ENCODE data around the gene DLL1.

The DLL1 gene

DNA sequence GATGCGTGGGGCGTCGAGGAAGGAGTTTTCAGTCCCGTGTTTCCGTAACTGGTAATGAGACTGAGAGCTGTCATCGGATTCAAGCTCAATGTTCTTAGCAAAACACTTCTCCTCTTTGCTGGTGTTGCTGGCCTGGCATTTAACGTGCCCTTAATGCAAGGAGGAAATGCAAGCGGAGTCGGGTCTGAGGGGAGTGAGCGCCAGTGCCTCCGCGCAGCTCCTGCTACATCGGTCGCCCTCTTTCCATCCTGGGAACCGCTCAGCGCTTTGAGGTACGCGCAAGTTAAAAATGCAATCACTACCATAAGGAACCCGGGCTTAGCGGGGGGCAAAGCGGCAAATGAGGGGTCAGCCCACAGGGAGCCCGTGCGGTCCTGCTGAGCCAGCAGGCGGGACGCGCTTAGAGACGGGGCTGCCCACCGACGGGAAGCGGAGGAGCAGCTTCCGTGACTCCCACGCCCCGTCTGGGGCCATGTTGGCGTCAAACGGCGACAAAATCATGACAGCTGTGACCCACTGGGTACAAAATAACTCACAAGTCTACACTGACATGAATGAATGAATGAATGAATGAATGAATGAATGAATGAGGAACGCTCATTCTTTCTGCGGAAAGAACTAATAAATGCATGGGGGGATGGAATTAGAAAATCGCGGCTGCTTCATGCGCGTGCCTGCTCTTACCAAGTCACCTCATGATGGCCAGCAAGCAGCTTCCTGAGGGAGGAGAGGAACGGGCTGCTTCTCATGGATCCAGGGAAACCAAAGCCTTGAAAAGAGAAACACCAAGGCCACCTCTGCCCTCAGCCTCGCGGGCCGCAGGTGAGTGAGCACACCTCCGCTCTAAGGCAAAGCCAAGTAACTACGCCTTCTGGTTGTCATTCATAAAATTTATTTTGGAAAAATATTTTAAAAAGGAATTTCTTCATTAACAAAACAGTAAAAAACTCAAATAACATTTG is 9.3 kb downstream of the DLL1 start:
- no peak for DNase-seq (ENCODE audit: low read depth)

DNA sequence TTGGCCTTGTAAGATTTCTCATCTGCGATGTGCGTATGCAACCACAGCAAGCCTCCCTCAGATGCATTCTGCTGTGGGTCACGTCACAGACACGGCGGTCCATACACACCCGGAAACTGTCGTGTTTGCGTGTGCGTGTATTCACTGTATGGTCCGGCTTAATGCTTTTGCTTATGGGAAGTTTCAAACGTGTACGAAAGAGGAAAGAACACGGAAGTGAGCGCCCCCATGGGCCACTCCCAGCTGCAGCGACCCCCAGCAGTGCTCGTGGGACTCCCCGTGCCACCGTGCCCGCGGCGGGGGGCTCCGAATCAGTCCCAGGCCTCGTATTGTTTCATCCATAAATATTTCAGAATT is 10.2 kb downstream of the DLL1 start:
- DNase-seq (ENCODE audit: low read depth): no peak

DNA sequence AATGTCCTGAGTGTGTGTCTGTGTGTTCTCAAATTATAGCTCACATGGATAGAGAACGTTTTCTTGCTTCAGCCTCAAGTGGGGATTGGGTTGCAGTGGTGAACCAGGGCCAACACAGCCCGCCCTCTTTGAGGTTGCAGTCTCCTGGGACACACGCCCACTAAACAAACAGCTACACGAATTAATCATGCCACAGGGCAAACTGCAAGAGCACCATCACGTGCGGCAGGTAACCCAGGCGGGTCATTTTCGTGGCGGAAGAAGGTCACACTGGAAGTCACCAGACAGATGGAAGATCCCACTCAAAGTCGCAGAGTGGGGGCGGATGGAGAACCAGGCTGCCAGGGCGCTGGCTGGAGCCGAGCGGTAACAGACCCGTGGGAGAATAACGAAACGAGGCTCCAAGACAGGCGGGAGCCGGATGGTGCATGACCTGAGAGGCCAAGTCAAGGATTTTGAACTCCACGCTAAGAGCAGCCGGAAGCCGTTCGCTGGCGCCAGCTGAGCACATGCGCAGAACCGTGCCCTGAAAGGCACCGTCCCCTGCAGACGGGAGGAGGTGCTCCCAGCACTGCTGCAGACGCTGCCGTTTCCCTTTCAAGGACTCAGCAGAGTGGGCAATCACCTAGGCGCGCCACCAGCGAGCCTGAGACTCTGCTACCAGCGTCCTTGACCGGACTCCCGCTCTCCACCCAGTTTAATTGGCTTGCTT is 10.7 kb downstream of the DLL1 start:
- no peak for DNase-seq (ENCODE audit: low read depth)

DNA sequence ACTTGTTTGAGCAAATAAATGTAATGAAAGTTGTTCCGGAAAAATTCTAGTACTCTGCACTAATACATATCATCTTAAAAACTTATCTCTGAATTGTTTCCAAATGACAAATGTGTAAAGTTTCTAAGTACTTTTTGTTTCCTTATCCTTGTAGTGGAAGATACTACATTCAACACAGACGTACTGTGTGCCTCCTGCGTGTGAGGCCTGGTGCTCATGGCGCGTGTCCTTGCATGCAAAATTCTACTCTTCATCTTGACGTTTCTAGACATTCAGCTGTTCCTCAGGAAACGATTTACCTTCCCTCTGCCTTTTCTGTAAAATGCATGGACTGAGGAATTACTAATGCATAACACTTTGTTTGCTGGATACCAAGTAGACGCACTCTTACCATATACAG is 11.5 kb downstream of the DLL1 start:
- no peak for DNase-seq (ENCODE audit: low read depth)

DNA sequence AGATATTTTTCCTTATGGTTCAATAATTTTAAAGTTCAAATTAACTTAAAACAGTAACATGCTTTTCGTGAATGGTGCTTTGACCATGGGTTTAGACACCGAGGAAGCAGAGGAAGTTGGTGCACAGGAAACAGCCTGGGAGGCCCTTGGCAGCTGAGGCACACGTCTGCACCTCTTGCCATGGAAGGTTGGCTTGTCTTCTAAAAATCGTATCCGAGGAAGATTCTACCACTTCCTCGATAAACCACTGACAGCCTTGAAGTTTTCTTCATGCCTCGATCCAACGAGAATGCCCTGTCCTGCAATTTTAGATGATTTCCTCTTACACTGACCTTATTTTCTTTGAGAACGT is 12.2 kb downstream of the DLL1 start:
- DNase-seq (ENCODE audit: low read depth): no peak

GRCh38 chr6:170277893-170278742 is 12.8 kb downstream of the DLL1 start:
- DNase-seq (ENCODE audit: low read depth): no peak

- DNase-seq (ENCODE audit: low read depth): no peak
Observed at GRCh38 chr6:170276369-170277057, 14.4 kb downstream of the DLL1 start.

- no peak for DNase-seq (ENCODE audit: low read depth)
Observed at GRCh38 chr6:170274713-170275560, 15.9 kb downstream of the DLL1 start.

- no peak for DNase-seq (ENCODE audit: low read depth)
Observed at GRCh38 chr6:170273681-170274080, 17.2 kb downstream of the DLL1 start.

- DNase-seq (ENCODE audit: low read depth): no peak
Observed at GRCh38 chr6:170273191-170273590, 17.7 kb downstream of the DLL1 start.

DNA sequence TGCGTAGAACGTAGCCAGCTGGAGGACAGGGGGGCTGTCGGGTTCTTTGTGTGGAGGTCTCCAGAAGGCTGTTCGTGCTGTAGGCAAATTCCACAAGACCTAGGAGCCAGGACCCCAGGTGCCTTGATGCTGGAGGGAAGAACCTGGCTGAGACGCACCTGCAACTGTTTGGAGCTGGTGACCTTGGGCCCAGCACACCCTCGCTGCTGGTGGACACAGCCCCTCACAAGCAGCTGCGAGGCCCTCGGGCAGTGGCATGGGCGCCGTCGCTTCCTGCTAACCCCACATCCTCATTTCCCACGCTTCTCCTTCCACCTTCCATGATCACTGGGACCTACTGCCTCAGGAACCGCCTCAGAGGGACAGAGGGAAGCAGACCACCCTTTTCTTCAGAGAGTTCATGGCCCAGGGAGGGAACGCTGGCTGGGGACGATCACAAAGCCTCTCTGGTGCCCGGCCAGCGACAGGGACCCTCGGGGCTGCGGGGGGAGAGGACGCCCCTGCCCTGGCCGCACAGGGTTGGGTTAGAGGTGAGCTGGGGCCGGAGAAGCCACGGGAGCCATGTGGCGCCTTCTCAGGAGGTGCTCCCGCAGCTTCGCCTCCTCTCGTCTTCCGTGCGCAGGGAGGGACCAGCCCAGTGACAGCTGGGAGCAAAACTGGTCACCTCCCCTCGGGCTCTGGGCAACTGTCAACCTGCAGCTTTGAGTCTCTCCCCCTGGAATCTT is 18.4 kb downstream of the DLL1 start:
- DNase-seq (ENCODE audit: low read depth): no peak

DNA sequence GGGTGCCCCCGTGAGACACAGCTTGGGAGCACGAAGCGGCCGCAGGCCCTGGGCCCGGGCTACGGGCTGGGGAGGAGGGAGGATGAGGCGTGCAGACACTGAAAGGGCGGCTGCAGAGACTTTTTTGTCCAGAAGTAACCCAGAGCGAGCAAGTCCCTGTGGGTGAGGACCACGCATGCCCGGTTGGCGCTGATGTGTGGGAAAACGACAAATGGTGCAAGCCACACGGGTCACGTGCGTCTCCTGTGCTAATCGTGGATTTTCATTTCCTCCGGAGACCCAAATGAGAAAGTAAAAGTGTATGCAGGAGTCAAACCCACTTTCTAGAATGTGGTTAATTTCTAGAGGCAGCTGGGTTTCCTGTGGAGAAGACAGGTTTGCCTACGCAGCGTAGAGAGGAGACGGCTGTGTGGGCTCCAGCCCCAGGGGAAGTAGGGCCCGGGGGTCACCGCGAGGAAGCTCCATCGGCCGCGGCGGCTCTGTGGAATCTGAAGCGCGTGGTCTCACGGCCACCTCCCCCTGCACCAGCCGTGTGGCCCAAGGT is 19.0 kb downstream of the DLL1 start:
- DNase-seq (ENCODE audit: low read depth): no peak

DNA sequence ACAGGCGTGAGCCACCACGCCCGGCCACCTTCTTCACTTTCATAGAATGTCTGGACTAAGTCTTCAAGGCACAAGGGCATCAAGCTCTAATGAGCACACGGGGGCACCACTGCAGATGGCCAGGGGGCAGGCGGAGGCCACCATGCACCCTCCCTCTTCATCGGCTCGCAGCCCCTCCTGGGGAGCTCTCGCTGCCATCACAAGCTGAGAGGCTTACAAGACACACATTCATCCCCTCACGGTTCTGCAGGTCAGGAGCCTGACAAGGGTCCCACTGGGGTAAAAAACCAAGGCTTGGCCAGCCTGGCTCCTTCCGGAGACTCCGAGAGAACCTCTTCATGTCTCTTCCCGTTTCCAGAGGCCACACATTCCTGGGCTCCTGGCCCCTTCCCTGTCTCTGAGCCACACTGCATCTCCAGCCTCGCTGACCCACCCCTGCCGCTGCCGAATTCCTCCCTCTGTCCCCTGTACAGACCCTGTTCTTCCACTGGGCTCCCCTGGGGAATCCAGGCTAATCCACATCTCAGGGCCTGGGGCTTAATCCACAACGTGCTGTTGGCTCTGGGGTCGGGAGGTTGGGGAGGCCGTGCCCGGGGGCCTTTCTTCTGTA is 19.8 kb downstream of the DLL1 start:
- DNase-seq (ENCODE audit: low read depth): no peak

DNA sequence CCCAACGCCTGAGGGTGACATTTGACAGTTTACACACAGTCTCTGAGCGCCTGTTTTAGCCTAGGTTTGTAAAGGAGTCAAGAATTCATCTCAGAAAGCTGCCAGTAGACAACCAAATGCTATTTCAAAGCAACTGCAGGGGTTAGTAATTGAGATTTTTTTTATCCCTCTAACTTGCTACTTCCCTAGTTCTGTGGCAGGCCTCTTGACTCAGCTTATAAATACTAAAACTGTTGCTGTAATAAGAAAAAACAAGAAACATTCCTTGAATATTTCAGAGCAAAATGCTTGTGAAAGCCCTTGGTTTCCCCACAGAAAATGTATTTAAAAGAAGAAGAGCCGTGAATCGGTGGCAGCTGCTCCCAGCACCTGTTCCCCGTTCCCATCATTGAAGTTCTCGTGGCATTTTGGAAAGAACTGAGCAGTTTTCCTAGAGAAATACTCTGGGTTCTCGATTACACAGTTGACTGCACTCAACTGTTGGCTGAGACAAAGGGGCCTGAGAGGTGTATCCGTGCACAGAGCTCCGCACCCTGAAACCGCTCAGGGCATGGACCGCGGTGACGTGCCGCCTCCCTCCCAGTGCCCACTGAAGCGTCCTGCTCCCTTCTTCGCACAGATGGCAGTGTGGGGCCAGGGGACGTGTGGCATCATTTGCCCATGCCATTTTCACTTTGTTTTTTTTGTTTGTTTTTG is 20.9 kb downstream of the DLL1 start:
- DNase-seq (ENCODE audit: low read depth): no peak

DNA sequence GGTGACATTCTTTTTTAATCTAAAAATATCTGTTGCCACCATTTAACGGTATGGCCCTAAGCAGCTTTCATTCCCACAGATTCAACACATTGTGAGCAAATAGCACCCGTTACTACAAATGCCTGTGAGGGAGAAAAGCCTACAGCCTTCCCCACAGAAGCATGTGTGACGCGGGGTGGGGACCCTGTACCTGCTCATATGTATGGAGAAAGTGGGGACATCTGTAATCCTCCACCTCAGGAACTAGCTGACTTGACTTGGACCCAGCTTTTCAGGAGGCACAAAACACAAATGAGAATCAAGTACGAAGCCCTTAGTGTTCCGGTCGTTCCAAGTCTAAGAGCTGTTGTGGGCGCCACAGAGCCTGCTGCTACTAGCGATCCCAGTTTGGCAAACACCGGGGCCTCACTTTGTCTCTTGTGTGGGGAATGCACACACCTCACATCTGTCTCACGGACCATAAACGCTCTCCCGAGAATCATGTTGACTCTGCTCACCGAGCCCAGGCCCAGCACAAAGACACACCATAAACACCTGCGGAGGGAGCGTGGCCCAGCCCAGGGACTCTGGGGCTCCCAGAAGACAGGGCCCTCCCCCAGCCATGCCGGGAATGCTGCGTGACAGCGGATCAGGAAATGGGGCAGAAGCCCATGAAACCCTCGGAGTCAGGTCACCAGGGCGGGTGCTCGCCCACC is 21.6 kb downstream of the DLL1 start:
- no peak for DNase-seq (ENCODE audit: low read depth)

- DNase-seq (ENCODE audit: low read depth): no peak
Observed at GRCh38 chr6:170268216-170269129, 22.4 kb downstream of the DLL1 start.

- DNase-seq (ENCODE audit: low read depth): no peak
Observed at GRCh38 chr6:170267688-170268087, 23.2 kb downstream of the DLL1 start.

All from HS-5 (cell line).